ENCODE measurements around the gene ADGRG3.
A peak's percentile ranks its signal among the peaks of the same experiment; 100 is the strongest.

The ADGRG3 gene, protein sequence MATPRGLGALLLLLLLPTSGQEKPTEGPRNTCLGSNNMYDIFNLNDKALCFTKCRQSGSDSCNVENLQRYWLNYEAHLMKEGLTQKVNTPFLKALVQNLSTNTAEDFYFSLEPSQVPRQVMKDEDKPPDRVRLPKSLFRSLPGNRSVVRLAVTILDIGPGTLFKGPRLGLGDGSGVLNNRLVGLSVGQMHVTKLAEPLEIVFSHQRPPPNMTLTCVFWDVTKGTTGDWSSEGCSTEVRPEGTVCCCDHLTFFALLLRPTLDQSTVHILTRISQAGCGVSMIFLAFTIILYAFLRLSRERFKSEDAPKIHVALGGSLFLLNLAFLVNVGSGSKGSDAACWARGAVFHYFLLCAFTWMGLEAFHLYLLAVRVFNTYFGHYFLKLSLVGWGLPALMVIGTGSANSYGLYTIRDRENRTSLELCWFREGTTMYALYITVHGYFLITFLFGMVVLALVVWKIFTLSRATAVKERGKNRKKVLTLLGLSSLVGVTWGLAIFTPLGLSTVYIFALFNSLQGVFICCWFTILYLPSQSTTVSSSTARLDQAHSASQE

DNA sequence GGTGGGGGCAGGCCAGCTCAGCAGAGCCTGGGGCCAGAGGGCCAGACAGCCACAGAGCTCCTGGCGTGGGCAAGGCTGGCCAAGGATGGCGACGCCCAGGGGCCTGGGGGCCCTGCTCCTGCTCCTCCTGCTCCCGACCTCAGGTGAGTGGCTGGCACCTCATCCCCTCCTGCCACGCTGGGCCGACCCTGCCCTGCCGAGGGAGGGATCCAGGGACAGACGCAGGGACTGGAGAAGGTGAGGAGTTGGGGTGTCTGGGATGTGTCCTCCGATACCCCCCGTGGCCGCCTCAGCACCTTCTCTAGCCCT lies at the start of gene ADGRG3:
Gene ADGRG3, plus strand, starts transcription at position 44 of the 309 bp plus-strand sequence. Its CDS starts 42 bp downstream, at position 86.
- DNase-seq (ENCODE audit: insufficient read length, low spot score) (no peak), FAIRE-seq (no peak)

DNA sequence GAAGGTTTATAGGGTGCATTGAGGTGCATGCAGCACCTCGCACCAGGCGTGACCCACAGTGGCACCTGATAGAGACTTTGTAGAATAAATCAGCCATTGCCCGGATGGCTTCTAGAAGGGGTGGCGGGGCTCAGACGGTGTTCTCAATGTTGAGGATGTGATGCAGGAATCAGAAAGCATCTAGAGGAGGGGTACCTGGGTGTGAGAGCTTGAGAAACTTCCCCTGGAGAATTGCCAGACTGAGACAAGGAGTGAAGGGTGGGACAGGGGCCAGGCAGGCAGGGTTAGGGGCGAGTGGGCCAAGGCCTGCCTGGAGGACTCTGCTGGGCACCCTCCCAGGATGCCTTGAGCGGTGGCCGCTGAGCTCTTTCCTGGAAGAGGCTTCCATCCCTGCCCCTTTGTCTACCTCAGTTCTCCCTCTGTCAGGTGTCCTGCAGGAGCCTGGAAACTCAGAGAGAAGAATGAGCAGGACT lies 48.9 kb upstream of the ADGRG3 start:
- DNase-seq (ENCODE audit: insufficient read length, low spot score) (no peak), FAIRE-seq (no peak)

DNA sequence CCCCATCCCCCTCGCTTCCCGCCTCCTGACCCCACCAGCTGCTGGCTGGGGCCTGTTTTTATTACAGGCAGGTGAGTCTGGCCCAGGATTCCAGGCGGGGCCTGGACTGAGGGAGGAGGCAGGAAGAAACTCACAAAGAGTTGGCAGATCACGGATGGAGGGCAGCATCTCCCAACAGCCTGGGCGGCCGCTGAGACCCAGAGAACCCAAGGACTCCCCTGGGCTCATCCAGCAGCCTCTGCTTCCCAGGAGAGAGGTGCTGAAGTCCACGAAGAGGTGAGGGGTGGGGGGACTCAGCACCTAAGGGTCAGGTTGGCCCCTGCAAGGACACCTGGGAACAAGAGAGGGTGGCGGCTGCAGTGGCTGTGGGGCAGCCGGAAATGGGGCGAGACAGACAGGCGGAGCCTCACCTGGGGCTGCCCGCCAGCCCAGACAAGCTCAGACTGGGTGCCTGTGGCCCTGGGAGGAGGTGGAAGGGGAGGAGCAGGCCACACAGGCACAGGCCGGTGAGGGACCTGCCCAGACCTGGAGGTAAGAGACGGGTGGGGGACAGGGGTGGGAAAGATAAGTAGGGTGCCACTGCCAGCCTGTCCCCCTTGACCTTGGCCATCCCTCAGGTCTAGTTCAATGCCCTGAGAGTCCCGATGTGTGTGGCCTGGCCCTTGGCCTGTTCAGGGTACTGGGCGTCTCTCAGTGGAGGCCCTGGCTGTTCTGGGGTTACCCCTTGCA lies 48.3 kb upstream of the ADGRG3 start:
- DNase-seq (ENCODE audit: insufficient read length, low spot score) (no peak), FAIRE-seq (no peak)

DNA sequence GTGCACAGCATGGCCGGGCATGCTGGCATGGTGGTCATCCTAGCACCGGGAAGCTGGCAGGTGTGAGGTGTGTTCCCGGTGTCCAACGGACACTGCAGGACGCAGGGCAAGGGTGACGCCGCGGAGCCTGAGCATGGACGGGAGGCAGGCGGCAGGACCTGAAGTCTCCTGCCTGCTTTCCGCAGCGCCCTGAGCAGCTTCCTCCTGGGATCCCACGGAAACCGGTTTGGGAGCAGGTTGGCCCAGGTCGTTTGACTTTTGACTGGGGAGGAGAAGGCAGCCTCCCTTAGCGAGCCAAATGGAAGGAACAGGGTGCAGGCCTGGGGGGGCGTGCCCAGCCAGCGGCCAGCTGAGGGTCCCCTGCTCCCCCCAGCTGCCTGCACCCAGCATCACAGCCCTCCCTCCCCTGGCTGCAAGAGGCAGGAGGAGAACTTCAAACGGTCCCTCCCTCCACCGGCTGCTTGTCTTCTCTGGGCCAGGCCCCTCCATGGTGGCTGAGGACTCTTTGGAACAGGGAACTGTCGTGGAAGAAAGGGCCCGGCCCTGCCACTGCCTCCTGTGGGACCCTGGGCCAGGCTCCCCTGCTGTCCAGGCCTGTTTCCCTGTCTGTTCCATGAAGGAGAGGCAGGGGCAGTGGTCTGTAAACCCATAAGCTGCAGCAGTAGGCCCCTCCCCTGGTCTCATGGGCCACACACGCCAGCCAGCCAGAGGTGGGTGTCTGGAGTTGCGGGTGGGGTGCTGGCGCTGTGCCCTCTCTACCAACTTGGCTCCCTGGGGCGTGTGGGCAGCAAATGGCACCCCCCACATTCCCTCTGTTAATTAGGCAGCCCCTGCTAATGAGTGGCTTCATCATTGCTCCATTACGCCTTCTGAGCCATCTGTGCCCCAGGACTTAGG lies 47.5 kb upstream of the ADGRG3 start:
- DNase-seq (ENCODE audit: insufficient read length, low spot score): no peak
- FAIRE-seq: no peak

DNA sequence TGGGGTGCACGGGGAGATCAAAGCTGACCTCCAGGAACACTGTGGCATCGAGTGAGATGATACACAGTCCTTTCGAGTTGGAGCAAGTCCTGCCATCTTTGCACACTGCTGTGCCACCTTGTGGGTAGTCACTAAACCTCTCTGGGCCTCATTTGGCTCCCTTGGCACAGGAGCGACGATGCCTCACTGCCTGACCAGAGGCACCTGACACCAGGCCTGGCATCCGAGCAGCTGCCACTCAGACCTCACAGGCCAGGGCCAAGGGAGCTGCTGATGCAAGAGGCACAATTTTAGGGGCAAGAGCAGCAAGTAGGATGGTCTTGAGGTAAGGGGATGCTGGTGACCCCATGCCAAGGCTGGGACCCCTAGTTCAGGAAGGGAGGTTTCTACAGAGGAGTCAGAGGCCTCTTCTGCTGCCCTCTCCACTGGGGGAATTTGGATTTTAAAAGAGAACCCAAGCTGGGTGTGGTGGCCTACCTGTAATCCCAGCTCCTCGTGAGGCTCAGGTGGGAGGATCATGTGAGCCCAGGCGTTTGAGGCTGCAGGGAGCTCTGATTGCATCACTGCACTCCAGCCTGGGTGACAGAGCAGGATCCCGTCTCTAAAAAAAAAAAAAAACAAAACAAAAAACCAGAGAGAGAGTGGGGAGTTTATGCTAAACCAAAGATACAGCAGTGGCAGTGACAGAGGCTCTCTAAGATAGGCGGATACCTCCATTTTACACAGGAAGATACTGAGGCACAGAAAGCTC lies 46.4 kb upstream of the ADGRG3 start:
- no peak for FAIRE-seq

DNA sequence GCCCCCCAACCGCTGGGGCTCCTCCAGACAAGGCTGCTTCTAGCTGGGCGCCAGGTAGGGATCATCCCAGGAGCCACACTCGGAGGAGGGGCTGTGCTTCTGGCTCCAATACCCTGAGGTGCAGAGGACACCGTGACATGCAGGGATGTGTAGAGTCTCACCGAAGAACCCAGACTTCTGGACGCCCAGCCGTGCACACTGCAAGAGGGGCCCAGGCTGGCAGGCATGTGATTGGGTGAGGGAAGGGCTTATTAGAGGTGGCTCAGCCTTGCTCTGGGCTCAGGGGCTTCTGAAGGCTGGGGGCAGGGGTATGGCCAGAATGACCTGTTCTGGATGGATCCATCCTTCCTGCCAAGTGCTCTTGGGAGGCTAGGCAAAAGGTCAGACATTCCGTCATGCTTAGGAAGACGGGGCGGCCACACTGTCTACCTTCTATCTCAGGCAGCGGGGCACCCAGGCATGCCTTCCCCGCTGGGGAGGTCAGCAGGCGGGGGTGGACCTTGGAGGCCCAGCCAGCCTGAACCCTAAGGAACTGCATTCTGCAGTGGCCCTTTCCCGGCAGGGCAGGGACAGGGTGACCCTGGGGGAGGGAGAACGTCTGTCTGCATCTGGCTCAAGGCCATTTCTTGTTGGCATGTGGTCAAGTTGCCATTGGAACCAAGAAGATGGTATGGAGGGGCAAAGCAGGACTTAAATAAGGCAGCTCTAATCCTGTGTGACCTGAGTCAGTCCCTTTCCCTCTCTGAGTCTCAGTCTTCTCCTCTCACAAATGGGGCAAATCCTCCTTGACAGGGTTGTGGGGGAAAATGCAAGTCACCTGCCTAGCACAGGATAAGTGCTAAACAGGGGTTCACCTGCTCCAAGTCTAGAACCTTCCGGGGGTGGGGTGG lies 45.5 kb upstream of the ADGRG3 start:
- no peak for DNase-seq (ENCODE audit: insufficient read length, low spot score)
- FAIRE-seq: no peak

More for the DNA sequence above, 46.4 kb upstream of the ADGRG3 start:
- no peak for DNase-seq (ENCODE audit: insufficient read length, low spot score)

DNA sequence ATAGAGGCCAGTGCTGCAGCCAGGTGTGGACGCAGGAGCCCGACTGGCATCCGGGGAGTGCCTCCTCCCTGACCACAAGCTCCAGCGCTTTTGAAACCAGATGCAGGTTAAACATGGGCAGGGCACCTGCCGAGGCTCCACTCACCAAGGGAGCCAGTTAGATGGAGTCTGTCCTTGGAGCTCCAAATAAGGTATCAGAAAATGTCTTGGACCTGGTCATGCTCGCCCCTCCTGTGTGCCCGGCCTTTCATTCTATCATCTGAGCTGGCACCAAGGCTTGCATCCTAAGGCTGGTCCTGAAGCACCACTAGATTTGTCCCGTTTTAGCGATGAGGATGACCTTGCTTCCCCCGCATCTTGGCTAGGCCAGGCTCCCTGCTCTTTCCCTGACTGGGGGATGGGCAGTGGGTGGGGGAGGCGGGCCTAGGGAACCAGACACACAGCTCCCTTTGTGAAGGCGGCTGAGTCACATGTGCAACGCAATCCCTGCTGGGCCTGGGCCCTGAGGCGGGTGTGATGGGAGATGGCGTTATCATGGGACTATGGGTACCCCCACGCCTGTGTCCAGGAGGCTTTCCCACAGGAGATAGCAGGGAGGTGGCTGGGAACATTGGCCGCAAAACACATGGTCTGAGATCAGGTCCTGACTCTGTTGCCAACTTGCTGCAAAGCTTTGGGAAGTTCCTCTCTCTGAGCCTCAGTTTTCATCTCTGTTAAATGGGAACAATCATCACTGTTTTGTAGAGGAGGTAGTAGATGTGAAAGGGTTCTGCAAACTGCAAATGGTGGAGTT lies 44.7 kb upstream of the ADGRG3 start:
- no peak for FAIRE-seq
- no peak for DNase-seq (ENCODE audit: insufficient read length, low spot score)

DNA sequence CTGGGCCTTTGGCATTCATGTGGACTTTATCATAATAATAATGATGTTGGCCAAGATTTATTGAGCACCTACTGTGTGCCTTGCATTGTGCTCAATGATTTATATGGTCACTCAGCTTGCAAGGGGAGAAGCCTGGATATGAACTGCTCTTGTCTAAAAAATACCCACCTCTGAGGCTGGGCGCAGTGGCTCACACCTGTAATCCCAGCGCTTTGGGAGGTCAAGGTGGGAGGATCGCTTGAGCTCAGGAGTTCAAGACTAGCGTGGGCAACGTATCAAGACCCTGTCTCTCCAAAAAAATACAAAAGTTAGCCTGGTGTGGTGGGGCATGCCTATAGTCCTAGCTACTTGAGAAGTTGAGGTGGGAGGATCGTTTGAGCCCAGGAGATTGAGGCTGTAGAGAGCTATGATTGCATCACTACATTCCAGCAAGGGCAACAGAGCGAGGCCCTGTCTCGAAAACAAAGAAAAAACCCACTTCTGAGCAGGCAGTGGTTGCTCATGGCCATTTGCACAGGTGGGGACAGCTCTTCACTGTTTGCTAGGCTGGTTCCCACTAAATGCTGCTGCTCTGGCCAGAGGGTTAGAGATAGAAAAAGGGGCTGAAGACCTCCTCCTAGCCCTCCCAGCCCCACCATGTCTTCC lies 43.9 kb upstream of the ADGRG3 start:
- no peak for FAIRE-seq
- no peak for DNase-seq (ENCODE audit: insufficient read length, low spot score)

DNA sequence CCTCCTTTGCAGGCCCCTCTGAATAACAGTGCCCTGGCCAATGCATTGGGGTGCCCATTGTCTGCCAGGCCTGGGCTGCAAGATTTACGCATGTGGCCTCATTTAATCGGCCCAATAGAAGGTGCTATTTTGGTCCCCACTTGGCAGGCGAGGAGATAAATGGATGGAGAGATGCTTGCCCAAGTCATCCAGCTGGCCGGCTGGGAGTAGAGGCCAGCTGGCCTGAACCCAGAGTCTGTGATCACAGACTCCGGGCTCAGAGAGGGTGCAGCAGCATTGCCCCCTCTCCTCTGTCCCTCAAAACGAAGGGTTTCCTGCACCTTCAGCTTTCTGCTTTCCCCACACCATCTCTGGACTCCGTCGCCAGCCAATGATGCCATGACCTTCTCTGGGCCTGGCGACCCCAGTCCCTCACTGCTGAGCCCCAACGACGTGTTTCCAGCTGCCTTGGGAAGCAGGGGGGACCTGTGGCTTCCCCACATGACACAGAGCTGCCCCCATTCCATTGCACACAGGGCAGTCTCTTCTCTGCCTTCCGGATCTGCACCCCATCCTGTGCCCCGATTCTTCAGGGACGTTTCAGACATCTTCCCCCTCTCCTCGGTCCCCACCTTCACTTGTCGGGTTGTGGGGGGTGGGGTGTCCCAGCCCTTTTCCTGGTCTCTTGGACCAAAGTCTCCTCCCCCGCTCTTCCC lies 43.2 kb upstream of the ADGRG3 start:
- FAIRE-seq: no peak
- DNase-seq (ENCODE audit: insufficient read length, low spot score): no peak

DNA sequence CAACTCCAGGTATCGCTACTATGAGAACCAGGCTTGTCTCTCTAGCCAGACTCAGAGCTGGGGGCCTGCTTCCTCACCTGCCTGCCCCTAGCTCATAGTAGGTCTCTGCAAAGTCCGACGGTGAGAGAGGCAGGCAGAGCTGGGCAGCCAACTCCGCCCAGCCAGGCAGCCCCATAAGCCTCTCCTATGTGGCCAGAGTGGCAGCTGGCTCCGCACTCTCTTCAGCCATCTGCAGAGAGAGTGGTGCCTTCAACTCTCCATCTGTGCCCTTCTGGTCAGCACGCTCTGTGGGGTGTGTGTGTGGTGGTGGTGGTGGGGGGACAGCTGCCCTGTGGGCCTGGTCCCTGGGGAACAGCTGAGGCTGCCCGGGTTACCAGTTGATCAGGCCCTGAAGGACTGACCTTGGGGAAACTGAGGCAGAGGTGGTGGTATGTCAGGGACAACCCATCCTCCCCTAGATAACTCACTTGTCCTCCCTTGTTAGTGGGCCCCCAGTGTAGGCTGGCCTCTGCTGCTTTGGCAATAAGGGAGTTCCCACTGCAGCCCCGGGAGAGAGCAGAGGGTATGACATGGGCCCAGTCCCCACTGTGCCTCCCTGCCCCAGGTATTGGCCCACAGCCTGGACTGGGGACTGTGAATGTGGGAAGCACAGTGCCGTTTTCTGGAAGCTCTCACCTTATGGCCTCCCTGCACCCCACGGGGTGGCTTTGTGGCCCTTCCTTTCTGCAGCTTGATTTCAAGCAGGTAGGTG lies 41.5 kb upstream of the ADGRG3 start:
- DNase-seq (ENCODE audit: insufficient read length, low spot score) (no peak), FAIRE-seq (no peak)

DNA sequence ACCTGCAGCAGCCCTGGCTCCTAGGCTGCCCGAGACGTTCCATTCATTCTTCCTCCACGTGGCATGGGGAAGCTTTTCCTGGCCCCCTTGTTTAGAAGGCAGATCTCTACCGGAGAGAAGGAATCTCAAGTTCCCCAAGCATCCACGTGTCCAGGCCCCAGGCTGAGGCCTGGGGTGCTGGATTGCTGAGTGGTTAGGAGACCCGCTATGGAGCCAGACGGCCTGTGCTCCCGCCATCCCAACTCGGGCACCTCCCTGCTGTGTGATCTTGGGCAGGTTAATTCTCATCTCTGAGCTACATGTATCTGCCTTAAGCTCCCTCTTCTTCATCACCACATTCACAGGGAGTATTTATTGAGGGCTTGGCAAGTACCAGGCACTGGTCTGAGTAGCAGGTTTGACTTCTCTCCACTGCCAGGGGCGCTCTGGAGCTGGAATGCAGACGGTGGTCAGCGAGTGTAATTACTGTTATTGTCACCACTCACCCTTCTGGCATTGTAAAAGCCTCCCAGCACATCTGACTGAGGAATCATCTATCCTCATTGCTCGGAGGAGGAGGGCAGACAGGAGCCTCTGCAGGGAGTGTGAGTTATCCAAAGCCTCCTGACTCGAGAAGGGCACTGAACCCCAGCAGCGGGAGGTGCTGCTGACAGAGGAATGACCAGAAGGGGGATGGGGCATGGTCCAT lies 40.8 kb upstream of the ADGRG3 start:
- DNase-seq (ENCODE audit: insufficient read length, low spot score) (peak; percentile 74), FAIRE-seq (peak; percentile 89)

DNA sequence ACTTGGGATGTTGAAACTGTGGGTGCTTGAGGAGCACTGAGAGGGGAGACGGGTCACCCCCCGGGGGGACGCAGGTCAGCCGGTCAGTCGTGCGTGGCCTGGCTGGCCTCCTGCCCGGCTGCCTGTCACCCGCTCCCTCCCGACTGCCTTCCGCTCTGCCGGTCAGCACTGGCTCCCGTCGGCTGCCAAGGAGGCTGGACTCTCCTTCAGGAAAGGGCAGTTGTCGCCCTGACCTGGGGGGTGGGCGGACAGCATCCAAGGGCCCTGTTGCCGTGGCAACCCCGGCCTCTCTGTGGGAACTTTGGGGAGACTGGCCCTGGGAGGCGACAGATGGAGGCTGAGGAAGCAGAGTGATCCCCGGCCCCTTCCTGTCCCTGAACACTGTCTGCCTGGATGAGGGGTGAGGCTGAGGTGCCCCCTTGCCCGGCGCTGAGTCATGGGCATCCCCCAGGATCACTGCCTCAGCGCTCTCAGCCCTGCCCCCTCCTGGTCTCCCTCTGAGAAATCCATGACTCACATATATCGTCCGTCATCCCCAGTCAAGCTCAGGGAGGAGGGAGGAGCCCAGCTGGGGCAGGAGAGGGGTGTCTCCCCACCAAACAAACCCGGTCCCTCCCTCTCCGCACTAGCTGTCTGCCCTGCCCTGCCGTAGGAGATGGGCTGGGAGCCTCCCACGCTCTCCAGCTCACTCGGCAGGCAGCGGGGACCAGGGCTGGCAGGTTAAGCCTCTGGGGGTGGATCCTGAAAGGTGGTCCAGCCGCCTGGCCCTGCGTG lies 39.9 kb upstream of the ADGRG3 start, which contains the start of gene ADGRG1:
Gene ADGRG1, plus strand, starts transcription at position 623 of the 774 bp plus-strand sequence. CDS start 21,658 bp downstream, outside the sequence.
- DNase-seq (ENCODE audit: insufficient read length, low spot score) (peak; percentile 93), FAIRE-seq (peak; percentile 97)

DNA sequence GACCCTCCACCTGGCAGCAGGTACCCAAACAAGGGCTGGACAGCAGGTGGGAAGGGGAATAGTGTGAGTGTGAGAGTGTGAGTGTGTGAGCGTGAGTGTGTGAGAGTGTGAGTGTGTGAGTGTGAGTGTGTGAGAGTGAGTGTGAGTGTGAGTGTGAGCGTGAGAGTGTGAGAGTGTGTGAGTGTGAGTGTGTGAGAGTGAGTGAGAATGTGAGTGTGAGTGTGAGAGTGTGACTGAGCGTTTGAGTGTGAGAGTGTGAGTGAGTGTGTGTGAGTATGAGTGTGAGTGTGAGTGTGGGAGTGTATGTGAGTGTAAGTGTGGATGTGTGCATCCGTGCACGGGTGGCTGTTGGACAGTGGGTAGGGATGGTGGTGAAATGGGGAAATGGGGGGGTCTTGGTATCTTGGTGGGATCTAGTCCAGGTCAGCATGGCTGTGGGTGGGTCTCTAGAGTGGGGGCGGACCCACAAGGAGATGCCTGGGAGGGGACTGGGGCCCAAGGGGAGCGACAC lies 39.3 kb upstream of the ADGRG3 start:
- no peak for DNase-seq (ENCODE audit: insufficient read length, low spot score)

DNA sequence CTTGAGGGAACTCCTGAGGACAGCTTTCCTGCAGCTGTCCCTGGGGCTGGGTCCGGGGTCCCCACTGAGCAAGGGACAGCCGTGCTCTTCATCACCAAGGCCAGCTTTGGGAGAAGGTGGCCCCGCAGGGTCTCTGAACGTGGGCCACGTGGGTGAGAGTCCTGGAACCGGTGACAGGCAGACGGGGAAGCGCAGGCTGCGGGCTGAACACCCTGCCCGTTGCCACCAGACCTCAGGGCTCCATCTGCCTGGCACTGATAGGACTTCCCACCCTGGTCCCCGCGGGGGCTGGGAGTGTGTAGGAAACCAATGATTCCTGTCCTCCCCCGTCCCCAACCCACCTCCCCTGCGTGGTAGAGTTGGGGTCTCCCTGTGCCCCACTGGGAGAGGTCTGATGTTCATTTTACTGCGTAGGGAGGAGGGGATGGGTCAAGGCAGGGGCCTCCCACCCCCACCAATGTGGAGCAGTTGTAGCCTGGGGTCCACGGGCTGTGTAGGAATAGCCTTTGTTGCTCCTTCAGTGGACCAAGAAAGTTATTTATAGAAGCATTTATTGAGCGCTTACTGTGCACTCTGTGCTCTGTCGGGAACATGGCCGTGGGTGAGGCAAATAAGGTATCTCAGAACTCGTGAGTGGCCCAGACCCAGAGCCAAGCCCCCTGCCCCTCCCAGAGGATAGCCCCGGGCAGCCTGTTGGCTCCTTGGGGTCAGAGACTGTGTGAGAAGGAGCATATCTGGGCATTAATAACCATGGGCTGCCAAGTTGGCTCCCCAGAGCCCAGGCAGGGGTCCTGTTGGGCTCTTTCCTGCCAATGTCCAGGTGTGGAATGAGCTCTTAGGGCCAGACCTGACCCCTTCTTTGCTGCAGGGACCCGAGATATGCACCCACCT lies 38.3 kb upstream of the ADGRG3 start:
- DNase-seq (ENCODE audit: insufficient read length, low spot score) (no peak), FAIRE-seq (no peak)

More for the DNA sequence above, 39.3 kb upstream of the ADGRG3 start:
- no peak for FAIRE-seq
